HG03575 (cell line): ENCODE data around the gene TICAM1.
"Not testable (repeated sequence)": the region's sequence is repeated elsewhere in the genome, so short reads cannot be mapped to it uniquely, and the experiment has no call there.

Experiments used
- ATAC-seq: cut with Tn5 transposase; IDR thresholded peaks from one replicate; pipeline ENCODE4 v1.9.1; 2021; ENCODE audit not compliant: unreplicated experiment, insufficient number of reproducible peaks, low FRiP score; ENCODE audit errors: extremely low read depth

Gene TICAM1

GRCh38 chr19:4847190-4847973 is 15.9 kb upstream of the TICAM1 start:
- ATAC-seq: no peak

GRCh38 chr19:4845975-4846374 is 14.5 kb upstream of the TICAM1 start:
- not testable (repeated sequence) for ATAC-seq

GRCh38 chr19:4844348-4845179 is 13.1 kb upstream of the TICAM1 start:
- no peak for ATAC-seq

- ATAC-seq: no peak
Observed at GRCh38 chr19:4843647-4843965, 12.1 kb upstream of the TICAM1 start.

- ATAC-seq: no peak
Observed at GRCh38 chr19:4839192-4839591, 7.7 kb upstream of the TICAM1 start.

- no peak for ATAC-seq
Observed at GRCh38 chr19:4832776-4833175, 1.3 kb upstream of the TICAM1 start.

GRCh38 chr19:4831979-4832340 is 448 bp upstream of the TICAM1 start:
- not testable (repeated sequence) for ATAC-seq

- no peak for ATAC-seq
Observed at GRCh38 chr19:4830768-4831265, 695 bp downstream of the TICAM1 start.

- no peak for ATAC-seq
Observed at GRCh38 chr19:4830332-4830731, 1.2 kb downstream of the TICAM1 start.

- no peak for ATAC-seq
Observed at GRCh38 chr19:4829001-4829712, 2.4 kb downstream of the TICAM1 start.

GRCh38 chr19:4823577-4823976 is 7.9 kb downstream of the TICAM1 start:
- ATAC-seq: no peak

- ATAC-seq: not testable (repeated sequence)
Observed at GRCh38 chr19:4822354-4822753, 9.2 kb downstream of the TICAM1 start.

GRCh38 chr19:4821265-4821664 is 10.2 kb downstream of the TICAM1 start:
- no peak for ATAC-seq

GRCh38 chr19:4817467-4818277 is 13.8 kb downstream of the TICAM1 start:
- no peak for ATAC-seq

GRCh38 chr19:4816950-4817278 is 14.6 kb downstream of the TICAM1 start:
- no peak for ATAC-seq

GRCh38 chr19:4816202-4816949 is 15.1 kb downstream of the TICAM1 start:
- ATAC-seq: no peak

- ATAC-seq: no peak
Observed at GRCh38 chr19:4815426-4816201, 15.9 kb downstream of the TICAM1 start.
